ENCODE results near the gene CAPS.

- no peak for TF ChIP-seq POLR2AphosphoS5 (IDR thresholded peaks at IDR 0.05; ENCODE audit: low read depth, low read length)
- TF ChIP-seq POLR2A (IDR thresholded peaks at IDR 0.05; ENCODE audit: low read depth, low read length): no peak
- no peak for TF ChIP-seq TAF1 (IDR thresholded peaks at IDR 0.05; ENCODE audit: borderline replicate concordance, low read depth, low read length)
These were observed 46.2 kb downstream of the CAPS start for GRCh38 chr19:5960005-5961001.
